RKO (cell line): Measurements from ENCODE around the gene SEPHS1.
"Not testable (repeated sequence)": the region's sequence is repeated elsewhere in the genome, so short reads cannot be mapped to it uniquely, and the experiment has no call there.

Experiments used
- DNase-seq: peaks from one replicate; pipeline ENCODE4 v3.0.0-alpha.2; 2016; ENCODE audit warnings: low spot score

The SEPHS1 gene

GRCh38 chr10:13360587-13360986 is 12.5 kb upstream of the SEPHS1 start:
- DNase-seq, result no peak

- no peak for DNase-seq
These were observed 8.3 kb upstream of the SEPHS1 start for GRCh38 chr10:13356392-13356791.

- DNase-seq, result no peak
These were observed 6.7 kb upstream of the SEPHS1 start for GRCh38 chr10:13354783-13355182.

- no peak for DNase-seq
These were observed 4.4 kb upstream of the SEPHS1 start for GRCh38 chr10:13352519-13352918.

GRCh38 chr10:13351340-13351915 is 3.3 kb upstream of the SEPHS1 start:
- DNase-seq, result no peak

- DNase-seq, result no peak
These were observed 1.6 kb upstream of the SEPHS1 start for GRCh38 chr10:13349463-13350274.

- peak; percentile 82 for DNase-seq
These were observed 465 bp downstream of the SEPHS1 start for GRCh38 chr10:13347500-13348156.

- peak; percentile 32 for DNase-seq
These were observed 1.0 kb downstream of the SEPHS1 start for GRCh38 chr10:13347043-13347499.

- DNase-seq, result peak; percentile 77
These were observed 1.6 kb downstream of the SEPHS1 start for GRCh38 chr10:13346283-13347042.

- DNase-seq, result no peak
These were observed 7.3 kb downstream of the SEPHS1 start for GRCh38 chr10:13340626-13341376.

GRCh38 chr10:13340068-13340467 is 8.0 kb downstream of the SEPHS1 start:
- no peak for DNase-seq

- no peak for DNase-seq
These were observed 9.5 kb downstream of the SEPHS1 start for GRCh38 chr10:13338390-13339110.

GRCh38 chr10:13337827-13338196 is 10.3 kb downstream of the SEPHS1 start:
- DNase-seq, result no peak

- DNase-seq, result no peak
These were observed 10.8 kb downstream of the SEPHS1 start for GRCh38 chr10:13337128-13337826.

- no peak for DNase-seq
These were observed 12.2 kb downstream of the SEPHS1 start for GRCh38 chr10:13335881-13336280.

- DNase-seq, result no peak
These were observed 13.5 kb downstream of the SEPHS1 start for GRCh38 chr10:13334556-13334955.

- DNase-seq, result no peak
These were observed 16.4 kb downstream of the SEPHS1 start for GRCh38 chr10:13331646-13332045.

- DNase-seq, result not testable (repeated sequence)
These were observed 17.1 kb downstream of the SEPHS1 start for GRCh38 chr10:13330980-13331379.

- no peak for DNase-seq
These were observed 18.5 kb downstream of the SEPHS1 start for GRCh38 chr10:13329565-13329964.

GRCh38 chr10:13328613-13329012 is 19.5 kb downstream of the SEPHS1 start:
- no peak for DNase-seq
